CD4-positive, alpha-beta T cell (primary cell): ENCODE measurements around the gene ELF5. TPM values are rescaled to one million over a fixed set of nuclear protein-coding genes. Genes with fewer than 3 reads are reported as not detected.

Experiments used
- ATAC-seq: fragments of 200-7000 bp; cut with Tn5 transposase; one replicate; pipeline ENCODE4 v1.10.0; 2022; ENCODE audit warnings: mild to moderate bottlenecking; ENCODE audit not compliant: poor library complexity
- CTCF ChIA-PET: fragments of 350-600 bp; sonication (Branson Sonifier 250); formaldehyde crosslinking; loops from one replicate; lab custom pipeline; 2021; ENCODE audit warnings: antibody characterized with exemption, inconsistent platforms; lab: Charles Lee
- POLR2A ChIA-PET: fragments of 350-600 bp; sonication (Branson Sonifier 250); formaldehyde crosslinking; loops from one replicate; lab custom pipeline; 2021; ENCODE audit warnings: antibody characterized with exemption, inconsistent platforms; lab: Charles Lee
- DNase-seq, 14 experiments: peaks; one replicate each; pipeline ENCODE4 v3.0.0-alpha.2; 2013 to 2020; ENCODE audit warnings: mixed read lengths in 2 of 14
- H3K27ac ChIP-seq, 2 donors: one replicate each; pipeline versions ENCODE4 v1.5.1 to v1.7.0; 2013; ENCODE audit warnings: low read length in 2 of 2, low read depth in 1 of 2, mild to moderate bottlenecking in 1 of 2
- H3K27me3 ChIP-seq, 2 experiments: 1 replicate in 1 of 2; 2 replicates in 1 of 2; pipeline versions ENCODE4 v1.6.1 to v1.7.0; 2013; ENCODE audit warnings: low read length in 2 of 2, control low read depth in 1 of 2, mild to moderate bottlenecking in 1 of 2, moderate library complexity in 1 of 2; ENCODE audit not compliant: insufficient read depth in 2 of 2, control insufficient read depth in 1 of 2
- H3K36me3 ChIP-seq: one replicate; pipeline ENCODE4 v1.6.1; 2013; ENCODE audit warnings: low read length, control low read depth; ENCODE audit not compliant: insufficient read depth
- H3K4me1 ChIP-seq: one replicate; pipeline ENCODE4 v1.6.1; 2013; ENCODE audit warnings: low read length, control low read depth; ENCODE audit not compliant: insufficient read depth
- H3K4me3 ChIP-seq: one replicate; pipeline ENCODE4 v1.5.1; 2013; ENCODE audit warnings: mild to moderate bottlenecking, low read length, moderate library complexity
- H3K9me3 ChIP-seq, 2 experiments: 1 replicate in 1 of 2; 2 replicates in 1 of 2; pipeline versions ENCODE4 v1.6.1 to v1.7.0; 2013; ENCODE audit warnings: low read length in 2 of 2, mild to moderate bottlenecking in 2 of 2, control low read depth in 1 of 2, moderate library complexity in 1 of 2; ENCODE audit not compliant: control insufficient read depth in 1 of 2, insufficient read depth in 1 of 2
- H3K27ac Mint-ChIP-seq: one replicate; pipeline ENCODE4 v1.8.0; 2020; ENCODE audit warnings: mixed read lengths
- H3K27me3 Mint-ChIP-seq: one replicate; pipeline ENCODE4 v1.8.0; 2021; ENCODE audit warnings: mixed read lengths
- H3K36me3 Mint-ChIP-seq: one replicate; pipeline ENCODE4 v1.8.0; 2021; ENCODE audit warnings: low read depth, mixed read lengths
- H3K4me1 Mint-ChIP-seq: one replicate; pipeline ENCODE4 v1.8.0; 2021; ENCODE audit warnings: low read depth, mixed read lengths
- H3K4me3 Mint-ChIP-seq: one replicate; pipeline ENCODE4 v1.8.0; 2020; ENCODE audit warnings: mild to moderate bottlenecking, mixed read lengths
- H3K9me3 Mint-ChIP-seq: one replicate; pipeline ENCODE4 v1.8.0; 2020; ENCODE audit warnings: mixed read lengths
- CTCF ChIP-seq: fragments of 200-600 bp; IDR thresholded peaks from one replicate; pipeline ENCODE4 v1.8.0; 2022; ENCODE audit warnings: antibody characterized with exemption, mild to moderate bottlenecking
- intact Hi-C, 2 experiments: fragments of 100-400 bp; cut with DNase I in 1 of 2; cut with micrococcal nuclease in 1 of 2; formaldehyde crosslinking; loops; one replicate each; pipeline versions ENCODE4 v1.15.1 to v1.9.0; 2023 to 2025; cut with DNase I, micrococcal nuclease
- total RNA-seq, 174 experiments: library from RNA in 2 of 174; stranded (reverse) in 2 of 174; gene quantifications; one replicate each; pipeline ENCODE4 v1.2.3 and lab custom pipeline; 2021 to 2026

Gene ELF5
- total RNA-seq, 2 experiments from 2014 or later, result not detected

GRCh38 chr11:34549271-34549670 lies 35.7 kb upstream of the ELF5 start:
- Histone ChIP-seq H3K27me3 (peaks cover 0 to 2% of the 10 kb centered on the region in 2 experiments), H3K36me3 (no peaks in the 10 kb centered on the region), H3K4me1 (no peaks in the 10 kb centered on the region), H3K27ac (no peak overlapping the region), H3K9me3 (no peaks in the 10 kb centered on the region), H3K4me3 (no peak overlapping the region)
- H3K27ac Mint-ChIP-seq, result no peak overlapping the region
- H3K27me3 Mint-ChIP-seq, result peaks cover 30% of the 10 kb centered on the region
- ChIA-PET CTCF (no interaction called here), POLR2A (no interaction called here)
- intact Hi-C loops, result no loop called here
- DNase-seq (no peak), ATAC-seq (no peak)
- H3K9me3 Mint-ChIP-seq, result no peaks in the 10 kb centered on the region
- no peaks in the 10 kb centered on the region for H3K4me1 Mint-ChIP-seq
- no peaks in the 10 kb centered on the region for H3K36me3 Mint-ChIP-seq
- no peak overlapping the region for H3K4me3 Mint-ChIP-seq
- no peak for TF ChIP-seq CTCF

GRCh38 chr11:34548278-34548677 lies 34.7 kb upstream of the ELF5 start:
- Histone ChIP-seq H3K36me3 (no peaks in the 10 kb centered on the region), H3K27me3 (peaks cover 0 to 2% of the 10 kb centered on the region in 2 experiments), H3K9me3 (no peaks in the 10 kb centered on the region), H3K4me1 (no peaks in the 10 kb centered on the region), H3K27ac (no peak overlapping the region), H3K4me3 (no peak overlapping the region)
- Mint-ChIP-seq H3K27ac (no peak overlapping the region), H3K4me1 (no peaks in the 10 kb centered on the region), H3K27me3 (peaks cover 36% of the 10 kb centered on the region), H3K4me3 (no peak overlapping the region), H3K9me3 (no peaks in the 10 kb centered on the region), H3K36me3 (no peaks in the 10 kb centered on the region)
- ATAC-seq (no peak), DNase-seq (no peak)
- ChIA-PET POLR2A (no interaction called here), CTCF (no interaction called here)
- TF ChIP-seq CTCF, result no peak
- intact Hi-C loops, result no loop called here

- no peak overlapping the region for H3K27ac ChIP-seq
- ChIA-PET CTCF (no interaction called here), POLR2A (interaction anchor here (0.6 to 0.9 kb wide), 2 partner anchors 10 to 14 kb away, joined by 4 to 6 read pairs; no protein-coding TSS in a partner anchor)
- no peak for TF ChIP-seq CTCF
- Mint-ChIP-seq H3K36me3 (no peaks in the 10 kb centered on the region), H3K4me1 (no peaks in the 10 kb centered on the region), H3K27ac (no peak overlapping the region), H3K9me3 (no peaks in the 10 kb centered on the region), H3K4me3 (no peak overlapping the region), H3K27me3 (peaks cover 47% of the 10 kb centered on the region)
- intact Hi-C loops, result no loop called here
- DNase-seq, result no peak
- no peak for ATAC-seq
- H3K9me3 ChIP-seq, result no peaks in the 10 kb centered on the region
- H3K4me3 ChIP-seq, result no peak overlapping the region
- peaks cover under 1 to 2% of the 10 kb centered on the region in 2 experiments for H3K27me3 ChIP-seq
- no peaks in the 10 kb centered on the region for H3K4me1 ChIP-seq
- H3K36me3 ChIP-seq, result no peaks in the 10 kb centered on the region
Measured at GRCh38 chr11:34546511-34547209, 33.1 kb upstream of the ELF5 start.
